ENCODE data around the gene LRCH3.

The LRCH3 gene

GRCh38 chr3:197833930-197834715 is 43.1 kb downstream of the LRCH3 start:
- TF ChIP-seq POLR2A (IDR thresholded peaks at IDR 0.05; ENCODE audit: low read depth, low read length) = no peak
- peak; percentile 90 for FAIRE-seq

GRCh38 chr3:197835509-197835908 is 44.5 kb downstream of the LRCH3 start:
- FAIRE-seq = no peak
- no peak for DNase-seq (ENCODE audit: insufficient read length, low spot score)
- TF ChIP-seq POLR2A (IDR thresholded peaks at IDR 0.05; ENCODE audit: low read depth, low read length) = no peak

More at GRCh38 chr3:197833930-197834715, 43.1 kb downstream of the LRCH3 start:
- DNase-seq (ENCODE audit: insufficient read length, low spot score) = no peak

GRCh38 chr3:197836244-197836643 is 45.2 kb downstream of the LRCH3 start:
- TF ChIP-seq POLR2A (IDR thresholded peaks at IDR 0.05; ENCODE audit: low read depth, low read length) = no peak
- FAIRE-seq (peak; percentile 50), DNase-seq (ENCODE audit: insufficient read length, low spot score) (no peak)

GRCh38 chr3:197837282-197837681 is 46.2 kb downstream of the LRCH3 start:
- FAIRE-seq = no peak
- TF ChIP-seq POLR2A (IDR thresholded peaks at IDR 0.05; ENCODE audit: low read depth, low read length) = no peak
- no peak for DNase-seq (ENCODE audit: insufficient read length, low spot score)

- DNase-seq (ENCODE audit: insufficient read length, low spot score) = no peak
- no peak for TF ChIP-seq POLR2A (IDR thresholded peaks at IDR 0.05; ENCODE audit: low read depth, low read length)
- no peak for FAIRE-seq
These were observed 50.7 kb downstream of the LRCH3 start for GRCh38 chr3:197841789-197842188.

GRCh38 chr3:197846491-197846890 is 55.4 kb downstream of the LRCH3 start:
- no peak for DNase-seq (ENCODE audit: insufficient read length, low spot score)
- no peak for FAIRE-seq
- TF ChIP-seq POLR2A (IDR thresholded peaks at IDR 0.05; ENCODE audit: low read depth, low read length) = no peak

- no peak for DNase-seq (ENCODE audit: insufficient read length, low spot score)
- FAIRE-seq = peak; percentile 78
- TF ChIP-seq POLR2A (IDR thresholded peaks at IDR 0.05; ENCODE audit: low read depth, low read length) = no peak
These were observed 56.9 kb downstream of the LRCH3 start for GRCh38 chr3:197847866-197848401.

- peak; percentile 100 for FAIRE-seq
These were observed 63.7 kb downstream of the LRCH3 start for GRCh38 chr3:197854596-197855343.

GRCh38 chr3:197855571-197855970 is 64.5 kb downstream of the LRCH3 start:
- TF ChIP-seq POLR2A (IDR thresholded peaks at IDR 0.05; ENCODE audit: low read depth, low read length) = no peak
- no peak for DNase-seq (ENCODE audit: insufficient read length, low spot score)
- FAIRE-seq = no peak

More at GRCh38 chr3:197854596-197855343, 63.7 kb downstream of the LRCH3 start:
- TF ChIP-seq POLR2A (IDR thresholded peaks at IDR 0.05; ENCODE audit: low read depth, low read length) = no peak
- peak; percentile 82 for DNase-seq (ENCODE audit: insufficient read length, low spot score)

- FAIRE-seq (no peak), DNase-seq (ENCODE audit: insufficient read length, low spot score) (no peak)
- no peak for TF ChIP-seq POLR2A (IDR thresholded peaks at IDR 0.05; ENCODE audit: low read depth, low read length)
These were observed 65.3 kb downstream of the LRCH3 start for GRCh38 chr3:197856199-197856816.

GRCh38 chr3:197858133-197858532 is 67.1 kb downstream of the LRCH3 start:
- FAIRE-seq = no peak
- TF ChIP-seq POLR2A (IDR thresholded peaks at IDR 0.05; ENCODE audit: low read depth, low read length) = no peak
- DNase-seq (ENCODE audit: insufficient read length, low spot score) = no peak

- DNase-seq (ENCODE audit: insufficient read length, low spot score) (no peak), FAIRE-seq (peak; percentile 61)
- no peak for TF ChIP-seq POLR2A (IDR thresholded peaks at IDR 0.05; ENCODE audit: low read depth, low read length)
These were observed 67.5 kb downstream of the LRCH3 start for GRCh38 chr3:197858598-197858997.

GRCh38 chr3:197866035-197866434 is 75.0 kb downstream of the LRCH3 start:
- no peak for TF ChIP-seq POLR2A (IDR thresholded peaks at IDR 0.05; ENCODE audit: low read depth, low read length)
- DNase-seq (ENCODE audit: insufficient read length, low spot score) = no peak
- no peak for FAIRE-seq

- no peak for TF ChIP-seq POLR2A (IDR thresholded peaks at IDR 0.05; ENCODE audit: low read depth, low read length)
- no peak for DNase-seq (ENCODE audit: insufficient read length, low spot score)
- FAIRE-seq = no peak
These were observed 82.3 kb downstream of the LRCH3 start for GRCh38 chr3:197873329-197873728.

Measured in H54 (cell line).